HG02623 (cell line): Measurements from ENCODE around the gene OR5L2.
"Not testable (repeated sequence)": the region's sequence is repeated elsewhere in the genome, so short reads cannot be mapped to it uniquely, and the experiment has no call there.

Experiments
- ATAC-seq: cut with Tn5 transposase; IDR thresholded peaks from one replicate; pipeline ENCODE4 v1.9.1; 2021; ENCODE audit warnings: moderate library complexity; ENCODE audit not compliant: unreplicated experiment

The OR5L2 gene

DNA sequence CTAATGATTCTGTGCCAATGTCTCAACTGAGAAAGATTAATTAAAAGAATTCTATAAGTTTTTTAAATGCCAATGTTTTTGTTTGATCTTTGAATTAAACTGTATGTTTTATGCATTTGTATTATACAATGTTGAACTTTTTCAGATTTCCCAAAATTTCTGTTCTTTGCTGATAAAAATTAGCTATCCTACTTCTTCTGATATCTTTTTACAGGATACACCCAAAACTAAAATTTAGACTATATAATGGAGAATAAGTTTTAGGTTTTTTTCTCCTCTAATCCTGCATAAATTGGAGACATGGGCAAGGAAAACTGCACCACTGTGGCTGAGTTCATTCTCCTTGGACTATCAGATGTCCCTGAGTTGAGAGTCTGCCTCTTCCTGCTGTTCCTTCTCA lies at the start of gene OR5L2:
Gene OR5L2 (plus strand): TSS at position 301 of the 400 bp plus-strand sequence. CDS start 0 bp downstream, at position 301.
- ATAC-seq, result no peak

- no peak for ATAC-seq
Observed at GRCh38 chr11:55791606-55792005, 35.4 kb upstream of the OR5L2 start.

DNA sequence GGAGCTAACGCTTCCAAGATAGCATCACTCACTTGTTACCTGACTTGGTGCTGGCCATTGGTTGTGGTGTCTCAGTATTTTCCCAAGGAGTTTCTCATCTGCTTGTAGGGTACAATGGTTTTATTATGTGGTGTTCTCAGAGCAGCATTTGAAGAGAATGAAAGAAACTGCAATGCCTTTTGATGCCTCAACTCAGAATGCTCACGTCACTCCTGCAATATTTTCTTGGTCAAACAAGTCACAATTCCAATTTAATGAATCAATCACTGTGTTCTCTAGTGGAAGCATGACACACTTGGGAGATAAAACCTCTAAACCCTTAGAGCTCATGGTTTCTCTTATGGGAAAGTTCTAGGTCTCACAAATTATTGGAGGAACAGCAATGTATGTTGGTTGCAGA lies 33.7 kb upstream of the OR5L2 start:
- ATAC-seq, result no peak

DNA sequence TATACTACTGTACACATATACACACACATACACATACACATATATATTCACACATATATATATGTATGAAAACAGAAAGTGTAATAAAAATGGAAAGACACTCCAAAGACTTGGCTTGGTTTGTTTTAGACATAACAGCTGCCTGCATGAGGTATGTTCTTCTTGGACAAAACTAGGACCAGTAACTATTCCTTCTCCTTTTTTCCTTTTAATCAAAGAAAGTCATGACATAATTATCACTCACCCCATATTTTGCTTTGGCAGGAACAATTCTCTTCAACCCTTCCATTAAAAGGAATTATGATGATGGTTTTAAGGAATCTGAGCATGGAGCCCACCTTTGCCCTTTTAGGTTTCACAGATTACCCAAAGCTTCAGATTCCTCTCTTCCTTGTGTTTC lies 31.8 kb upstream of the OR5L2 start, which contains the start of gene OR5D14:
Gene OR5D14 (plus strand): TSS at position 301 of the 400 bp plus-strand sequence. CDS start 0 bp downstream, at position 301.
- no peak for ATAC-seq

DNA sequence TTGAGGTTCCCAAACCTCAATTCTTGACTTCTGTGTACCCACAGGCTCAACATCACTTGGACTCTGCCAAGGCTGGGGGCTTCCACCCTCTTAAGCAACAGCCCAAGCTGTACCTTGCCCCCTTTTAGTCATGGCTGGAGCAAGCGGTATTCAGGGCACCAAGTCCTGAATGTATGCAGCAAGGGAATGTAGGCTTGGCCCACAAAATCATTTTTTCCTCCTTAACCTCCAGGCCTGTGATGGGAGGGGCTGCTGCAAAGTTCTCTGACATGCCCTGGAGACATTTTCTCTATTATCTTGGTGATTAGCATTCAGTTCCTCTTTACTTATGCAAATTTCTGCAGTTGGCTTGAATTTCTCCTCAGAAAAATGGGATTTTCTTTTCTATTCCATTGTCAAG lies 20.8 kb upstream of the OR5L2 start:
- no peak for ATAC-seq

DNA sequence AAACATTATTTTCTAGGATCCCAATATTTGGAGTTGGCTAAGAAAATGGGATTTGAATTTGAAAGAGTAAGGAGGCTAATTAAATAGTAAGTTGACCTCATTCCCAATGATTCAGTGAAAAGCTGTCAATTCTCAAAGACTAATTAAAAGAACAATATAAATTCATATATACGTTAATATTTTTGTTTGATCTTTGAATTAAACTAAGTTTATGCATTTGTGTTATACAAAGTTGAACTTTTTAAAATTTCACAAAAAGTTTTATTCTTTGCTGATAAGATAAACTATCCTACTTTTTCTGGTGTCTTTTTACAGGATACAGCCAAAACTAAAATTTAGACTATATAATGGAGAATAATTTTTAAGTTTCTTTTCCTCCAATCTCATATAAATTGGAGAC lies 16.0 kb upstream of the OR5L2 start, which contains the start of gene OR5L1:
Gene OR5L1 (plus strand): TSS at position 301 of the 400 bp plus-strand sequence. CDS start 100 bp downstream, outside the sequence.
- no peak for ATAC-seq

- no peak for ATAC-seq
Observed at GRCh38 chr11:55819330-55819729, 7.7 kb upstream of the OR5L2 start, which contains the start of gene OR5D18. Gene OR5D18 (plus strand): TSS chr11:55819630. CDS start chr11:55819630, 0 bp downstream.

DNA sequence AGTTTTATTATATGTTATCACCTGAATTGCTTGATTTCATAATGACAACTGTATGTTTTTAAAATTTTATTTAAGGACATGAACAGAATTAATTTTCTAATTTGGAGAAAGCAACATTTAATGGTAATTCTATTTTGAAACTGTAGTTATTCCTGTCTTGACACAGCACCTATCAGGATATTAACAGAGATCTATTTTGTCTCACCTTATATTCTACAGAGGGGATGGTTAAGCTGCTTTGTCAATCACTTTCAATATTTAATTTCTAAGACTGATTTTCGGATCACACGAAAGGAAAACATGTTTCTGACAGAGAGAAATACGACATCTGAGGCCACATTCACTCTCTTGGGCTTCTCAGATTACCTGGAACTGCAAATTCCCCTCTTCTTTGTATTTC lies 11.4 kb downstream of the OR5L2 start, which contains the start of gene OR5D16:
Gene OR5D16 (plus strand): TSS at position 301 of the 400 bp plus-strand sequence. CDS start 0 bp downstream, at position 301.
- ATAC-seq, result no peak

DNA sequence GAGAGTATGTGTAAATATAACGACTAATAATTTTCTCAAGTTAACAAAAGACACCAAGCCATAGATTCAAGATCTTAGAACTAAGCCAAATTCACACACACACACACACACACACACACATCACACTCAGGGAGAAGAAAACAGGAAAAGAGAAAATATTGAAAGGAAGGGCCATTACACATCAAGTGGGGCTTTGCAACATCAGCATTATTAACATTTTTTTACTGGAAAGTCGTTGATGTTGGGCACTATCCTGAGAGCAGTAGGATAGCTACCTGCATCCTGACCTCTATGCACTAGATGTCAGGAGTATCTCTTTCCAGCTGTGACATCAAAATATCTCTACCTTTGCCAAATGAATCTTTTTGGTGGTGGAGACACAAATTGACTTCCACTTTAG lies 20.4 kb downstream of the OR5L2 start:
- ATAC-seq, result no peak

DNA sequence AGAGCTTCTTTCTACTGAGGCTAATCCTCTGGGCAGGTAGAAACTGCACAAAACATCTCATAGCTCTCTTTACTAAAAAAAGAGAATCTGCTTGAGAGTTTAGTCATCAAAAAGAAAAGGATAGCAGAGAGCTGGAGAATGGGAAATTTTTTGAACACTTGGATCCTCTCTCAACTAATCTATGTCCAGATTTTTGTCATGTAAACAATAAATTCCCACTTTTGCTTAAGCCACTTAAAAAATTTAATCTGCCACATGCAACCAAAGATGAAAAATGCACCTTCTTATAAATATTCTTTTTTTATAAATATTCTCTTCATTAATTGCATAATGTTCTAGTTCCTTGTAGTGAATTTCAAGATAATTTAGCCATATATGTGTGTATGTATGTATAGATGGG lies 22.0 kb downstream of the OR5L2 start:
- ATAC-seq, result no peak

DNA sequence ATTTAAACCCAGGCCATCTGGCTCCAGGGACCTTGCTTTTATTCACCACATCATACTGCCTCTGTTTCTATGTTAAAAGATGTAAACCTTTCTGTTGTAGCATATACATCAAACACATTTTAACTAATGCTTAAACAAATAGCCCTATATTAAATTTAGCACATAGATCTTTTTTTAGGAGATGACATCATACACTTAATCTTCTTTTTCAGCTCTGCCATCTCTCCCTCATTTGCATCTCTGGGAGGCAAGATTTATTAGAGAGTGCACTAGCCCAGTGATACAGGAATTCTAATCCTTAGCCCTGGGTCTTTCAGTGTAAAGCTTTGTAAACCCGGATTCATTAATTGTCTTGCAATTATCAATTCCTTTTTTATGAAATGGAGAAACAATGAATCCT lies 25.1 kb downstream of the OR5L2 start:
- no peak for ATAC-seq

- no peak for ATAC-seq
Observed at GRCh38 chr11:55854704-55855103, 27.7 kb downstream of the OR5L2 start.

DNA sequence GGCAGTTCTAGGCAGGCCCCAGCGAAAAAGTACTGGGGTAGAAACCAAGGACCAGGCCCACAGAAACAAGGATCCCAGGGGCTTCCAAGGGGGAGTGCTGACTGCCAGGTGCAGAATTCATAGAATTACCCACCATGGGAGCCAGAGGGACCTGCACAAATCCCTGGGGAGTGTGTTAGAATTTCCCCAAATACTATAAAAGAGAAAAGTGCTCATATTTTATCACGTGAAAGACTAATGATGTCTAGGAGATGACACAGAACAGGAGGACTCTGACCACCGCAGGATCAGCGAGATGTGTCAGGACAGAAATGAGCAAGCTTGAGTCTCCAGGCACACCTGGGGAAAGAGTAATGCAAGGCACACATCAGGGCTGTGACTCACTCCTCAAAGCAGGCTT lies 40.3 kb downstream of the OR5L2 start:
- not testable (repeated sequence) for ATAC-seq

GRCh38 chr11:55872731-55873130 lies 45.7 kb downstream of the OR5L2 start:
- ATAC-seq, result not testable (repeated sequence)

- ATAC-seq, result not testable (repeated sequence)
Observed at GRCh38 chr11:55873146-55873545, 46.1 kb downstream of the OR5L2 start.
